HCT116 (cell line): ENCODE data around the gene ADARB2. TPM values are rescaled to one million over a fixed set of nuclear protein-coding genes. Genes with fewer than 3 reads are reported as not detected.

ENCODE experiments used
- ATAC-seq: fragments of 200-7000 bp; cut with Tn5 transposase; 2 replicates; pipeline ENCODE4 v1.9.1; 2020; ENCODE audit warnings: mild to moderate bottlenecking, moderate library complexity
- BruUV-seq: library from RNA; stranded (reverse); fragments of 400-500 nt; replicated peaks from 2 replicates; lab custom pipeline; 2021; lab: Mats Ljungman, UMichigan
- CTCF ChIA-PET: fragments of 300-600 bp; sonication (Branson Sonifier 250); formaldehyde crosslinking; loops from one replicate; lab custom pipeline; 2021; ENCODE audit warnings: antibody characterized with exemption; lab: Charles Lee
- POLR2A ChIA-PET: fragments of 300-600, 350-600 bp; sonication (Branson Sonifier 250); formaldehyde crosslinking; loops from one replicate; lab custom pipeline; 2021; ENCODE audit warnings: antibody characterized with exemption; lab: Charles Lee
- RAD21 ChIA-PET, 2 experiments: fragments of 300-600 bp; sonication (Branson Sonifier 250); formaldehyde crosslinking; loops; one replicate each; lab custom pipeline; 2023; ENCODE audit warnings: low total read pairs in 2 of 2; ENCODE audit not compliant: uncharacterized antibody in 2 of 2, unreplicated experiment in 2 of 2, low non-redundant PET in 1 of 2; lab: Charles Lee
- DNase-seq: peaks from one replicate; pipeline ENCODE4 v3.0.0-alpha.2; 2010; ENCODE audit warnings: low read depth, low spot score
- H2AFZ ChIP-seq: fragments of 200-600 bp; shearing (Covaris generic), sonication (generic); 2 replicates; pipeline ENCODE4 v1.6.1; 2017; ENCODE audit warnings: low read depth, mixed run types, mixed read lengths, antibody characterized with exemption, low read length; ENCODE audit not compliant: poor library complexity, severe bottlenecking
- H3K27ac ChIP-seq: 2 replicates; pipeline ENCODE4 v1.5.1; 2012; ENCODE audit warnings: low read depth, low read length
- H3K27me3 ChIP-seq: fragments of 200-600 bp; sonication (generic); 2 replicates; pipeline ENCODE4 v1.6.1; 2016; ENCODE audit warnings: mixed run types, low read length, mixed read lengths; ENCODE audit not compliant: insufficient read depth
- H3K36me3 ChIP-seq, 2 experiments: fragments of 200-500 bp in 1 of 2; fragments of 200-600 bp in 1 of 2; sonication (Bioruptor generic) in 1 of 2; sonication (generic) in 1 of 2; 2 replicates each; pipeline versions ENCODE4 v1.5.1 to v1.6.1; 2014 to 2016; ENCODE audit warnings: low read length in 2 of 2, inconsistent platforms in 1 of 2, mixed read lengths in 1 of 2, mixed run types in 1 of 2; ENCODE audit not compliant: insufficient read depth in 2 of 2, control insufficient read depth in 1 of 2
- H3K4me1 ChIP-seq, 2 experiments: fragments of 200-600 bp in 1 of 2; sonication (generic) in 1 of 2; 2 replicates each; pipeline versions ENCODE4 v1.5.1 to v1.6.1; 2012 to 2017; ENCODE audit warnings: low read length in 2 of 2, inconsistent platforms in 1 of 2, mild to moderate bottlenecking in 1 of 2, mixed read lengths in 1 of 2, mixed run types in 1 of 2, moderate library complexity in 1 of 2; ENCODE audit not compliant: insufficient read depth in 2 of 2, control insufficient read depth in 1 of 2
- H3K4me2 ChIP-seq: fragments of 200-600 bp; sonication (generic); 2 replicates; pipeline ENCODE4 v1.6.1; 2017; ENCODE audit warnings: mixed run types, low read length, mixed read lengths
- H3K4me3 ChIP-seq, 2 experiments: fragments of 200-600 bp in 1 of 2; sonication (generic) in 1 of 2; replicated peaks in 1 of 2; 2 replicates each; pipeline ENCODE4 v1.5.1; 2011 to 2016; ENCODE audit warnings: low read length in 2 of 2, control low read depth in 1 of 2, low read depth in 1 of 2, mild to moderate bottlenecking in 1 of 2, mixed read lengths in 1 of 2, mixed run types in 1 of 2
- H3K79me2 ChIP-seq: fragments of 200-600 bp; sonication (generic); 2 replicates; pipeline ENCODE4 v1.6.1; 2017; ENCODE audit warnings: mild to moderate bottlenecking, mixed run types, low read length, moderate library complexity, mixed read lengths; ENCODE audit not compliant: insufficient read depth
- H3K9ac ChIP-seq: fragments of 200-600 bp; sonication (generic); 2 replicates; pipeline ENCODE4 v1.6.1; 2016; ENCODE audit warnings: low read length, mixed read lengths
- H3K9me2 ChIP-seq: fragments of 200-600 bp; sonication (generic), shearing (Covaris generic); 2 replicates; pipeline ENCODE4 v1.6.1; 2017; ENCODE audit warnings: mixed run types, mild to moderate bottlenecking, moderate library complexity; ENCODE audit not compliant: insufficient read depth
- H3K9me3 ChIP-seq, 2 experiments: fragments of 200-500 bp in 1 of 2; fragments of 200-600 bp in 1 of 2; sonication (Bioruptor generic) in 1 of 2; sonication (generic) in 1 of 2; 2 replicates each; pipeline ENCODE4 v1.6.1; 2014 to 2017; ENCODE audit warnings: low read length in 2 of 2, mixed read lengths in 2 of 2, inconsistent platforms in 1 of 2, low read depth in 1 of 2, mild to moderate bottlenecking in 1 of 2, mixed run types in 1 of 2, moderate library complexity in 1 of 2; ENCODE audit not compliant: control insufficient read depth in 1 of 2, insufficient read depth in 1 of 2
- H4K20me1 ChIP-seq: fragments of 200-600 bp; sonication (generic), shearing (Covaris generic); 2 replicates; pipeline ENCODE4 v1.6.1; 2017; ENCODE audit warnings: mixed run types, mild to moderate bottlenecking, moderate library complexity; ENCODE audit not compliant: insufficient read depth
- CEBPB ChIP-seq: IDR thresholded peaks from 2 replicates; pipeline ENCODE4 v1.6.1; 2012; ENCODE audit warnings: low read depth
- ELF1 ChIP-seq: IDR thresholded peaks from 2 replicates; pipeline ENCODE4 v1.6.1; 2012; ENCODE audit warnings: low read depth, borderline replicate concordance
- EZH2 ChIP-seq: fragments of 200-600 bp; sonication (generic); IDR thresholded peaks from 2 replicates; pipeline ENCODE4 v1.6.1; 2017; ENCODE audit warnings: antibody characterized with exemption, mixed run types
- EZH2phosphoT487 ChIP-seq: fragments of 200-600 bp; IDR thresholded peaks from 2 replicates; pipeline ENCODE4 v1.6.1; 2018; ENCODE audit warnings: antibody characterized with exemption, borderline replicate concordance
- FOSL1 ChIP-seq: IDR thresholded peaks from 2 replicates; pipeline ENCODE4 v1.6.1; 2012; ENCODE audit warnings: low read depth
- MAX ChIP-seq: IDR thresholded peaks from 2 replicates; pipeline ENCODE4 v1.6.1; 2012
- RAD21 ChIP-seq: IDR thresholded peaks from 2 replicates; pipeline ENCODE4 v1.6.1; 2012; ENCODE audit warnings: low read depth, mild to moderate bottlenecking
- SIN3A ChIP-seq: IDR thresholded peaks from 2 replicates; pipeline ENCODE4 v1.6.1; 2012; ENCODE audit warnings: low read depth
- SP1 ChIP-seq: IDR thresholded peaks from 2 replicates; pipeline ENCODE4 v1.6.1; 2012; ENCODE audit warnings: low read depth
- SRF ChIP-seq: IDR thresholded peaks from 2 replicates; pipeline ENCODE4 v1.6.1; 2012; ENCODE audit warnings: low read depth
- YY1 ChIP-seq: IDR thresholded peaks from 2 replicates; pipeline ENCODE4 v1.6.1; 2011; ENCODE audit warnings: low read length, low read depth, moderate library complexity, mild to moderate bottlenecking; ENCODE audit not compliant: insufficient replicate concordance; ENCODE audit errors: extremely low read depth
- ZBTB33 ChIP-seq: IDR thresholded peaks from 2 replicates; pipeline ENCODE4 v1.6.1; 2011; ENCODE audit warnings: mild to moderate bottlenecking, low read length, moderate library complexity; ENCODE audit not compliant: insufficient replicate concordance; ENCODE audit errors: extremely low read depth
- ZFX ChIP-seq: fragments of 450-650 bp; IDR thresholded peaks from 2 replicates; pipeline ENCODE4 v1.6.1; 2017
- intact Hi-C: fragments of 100-400 bp; cut with micrococcal nuclease; formaldehyde crosslinking; loops from 2 replicates; pipeline ENCODE4 v1.10.0; 2022
- total RNA-seq: library from RNA; stranded (reverse); gene quantifications from one replicate; pipeline ENCODE4 v1.2.1, GENCODE V29; 2021; ENCODE audit not compliant: unreplicated experiment

ADARB2 gene
- total RNA-seq, 1 experiment from 2014 or later: not detected

- ATAC-seq (no peak), DNase-seq (no peak)
- Histone ChIP-seq H3K27ac (no peak overlapping the region), H2AFZ (no peak overlapping the region), H3K79me2 (no peaks in the 10 kb centered on the region), H3K4me3 (no peak overlapping the region), H4K20me1 (no peaks in the 10 kb centered on the region), H3K9me2 (no peaks in the 10 kb centered on the region), H3K27me3 (peaks cover 23% of the 10 kb centered on the region), H3K9ac (no peak overlapping the region), H3K4me1 (no peaks in the 10 kb centered on the region), H3K9me3 (no peaks in the 10 kb centered on the region), H3K4me2 (no peak overlapping the region), H3K36me3 (no peaks in the 10 kb centered on the region)
- intact Hi-C loops: no loop called here
- RAD21 ChIA-PET: no interaction called here
- TF ChIP-seq CEBPB: no peak
- TF ChIP-seq EZH2phosphoT487: no peak
- TF ChIP-seq RAD21: no peak
- no peak for TF ChIP-seq ELF1
- no peak for TF ChIP-seq MAX
- TF ChIP-seq ZFX: no peak
- TF ChIP-seq SIN3A: no peak
- no peak for TF ChIP-seq YY1
- no peak for TF ChIP-seq SP1
- no peak for TF ChIP-seq SRF
- no peak for TF ChIP-seq EZH2
- TF ChIP-seq FOSL1: no peak
- TF ChIP-seq ZBTB33: no peak
- POLR2A ChIA-PET: no interaction called here
- CTCF ChIA-PET: no interaction called here
- no TSS peak for BruUV-seq
Observed at GRCh38 chr10:1169186-1169885, 568.0 kb downstream of the ADARB2 start.
